Effector memory CD8-positive, alpha-beta T cell (primary cell): ENCODE results near the gene CCDC157.
A peak's percentile ranks its signal among the peaks of the same experiment; 100 is the strongest.

Experiments used
- ATAC-seq: fragments of 150-1000 bp; cut with Tn5 transposase; replicated peaks from 2 replicates; pipeline ENCODE4 v1.10.0; 2021; ENCODE audit warnings: mild to moderate bottlenecking, moderate library complexity
- DNase-seq, 3 experiments: peaks; one replicate each; pipeline ENCODE4 v3.0.0; 2021
- H3K27ac Mint-ChIP-seq, 2 donors: one replicate each; pipeline ENCODE4 v1.8.0; 2022; ENCODE audit warnings: mild to moderate bottlenecking in 2 of 2, mixed read lengths in 2 of 2, moderate library complexity in 2 of 2
- H3K27me3 Mint-ChIP-seq, 2 donors: one replicate each; pipeline ENCODE4 v1.8.0; 2022; ENCODE audit warnings: mixed read lengths in 2 of 2
- H3K36me3 Mint-ChIP-seq: one replicate; pipeline ENCODE4 v1.8.0; 2022; ENCODE audit warnings: mild to moderate bottlenecking, moderate library complexity, mixed read lengths; ENCODE audit not compliant: insufficient read depth
- H3K4me1 Mint-ChIP-seq, 2 donors: one replicate each; pipeline ENCODE4 v1.8.0; 2022; ENCODE audit warnings: low read depth in 2 of 2, mixed read lengths in 2 of 2
- H3K4me3 Mint-ChIP-seq, 2 donors: one replicate each; pipeline ENCODE4 v1.8.0; 2022; ENCODE audit warnings: mild to moderate bottlenecking in 2 of 2, mixed read lengths in 2 of 2, moderate library complexity in 2 of 2
- H3K9me3 Mint-ChIP-seq, 2 donors: one replicate each; pipeline ENCODE4 v1.8.0; 2022; ENCODE audit warnings: mixed read lengths in 2 of 2

CCDC157 gene

DNA sequence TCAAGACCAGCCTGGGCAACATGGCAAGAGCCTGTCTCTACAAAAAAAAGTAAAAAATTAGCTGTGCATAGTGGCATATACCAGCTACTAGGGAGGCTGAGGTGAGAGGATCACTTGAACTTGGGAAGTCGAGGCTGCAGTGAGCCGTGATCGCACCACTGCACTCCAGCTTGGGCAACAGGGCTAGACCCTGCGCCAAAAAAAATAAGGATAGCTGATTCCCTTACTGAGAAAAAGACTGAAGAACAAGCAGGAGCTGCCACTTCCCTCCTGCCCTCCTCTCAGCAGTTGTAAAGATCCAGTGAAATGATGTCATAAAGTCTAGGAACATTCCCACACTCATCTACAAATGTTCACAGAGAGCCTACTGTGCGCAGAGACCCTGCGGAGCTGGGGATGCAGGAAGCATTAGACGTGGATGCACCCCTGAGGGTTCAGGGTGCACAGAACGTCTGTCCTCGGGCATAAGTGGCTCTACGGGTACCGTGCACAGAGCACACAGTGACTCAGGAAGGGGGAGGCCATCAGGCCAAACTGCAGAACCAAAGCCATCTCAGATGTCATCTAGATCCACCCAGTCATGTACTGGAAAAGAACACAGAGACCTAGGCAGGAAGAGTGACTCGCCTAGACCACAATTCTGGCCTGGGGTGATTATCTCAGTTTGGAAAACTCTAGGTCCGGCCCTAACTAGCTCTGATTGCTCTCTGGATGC lies 51.7 kb downstream of the CCDC157 start:
- Mint-ChIP-seq H3K4me3 (no peak overlapping the region), H3K27me3 (no peaks in the 10 kb centered on the region), H3K4me1 (no peaks in the 10 kb centered on the region), H3K27ac (no peak overlapping the region), H3K9me3 (no peaks in the 10 kb centered on the region), H3K36me3 (no peaks in the 10 kb centered on the region)
- DNase-seq (no peak), ATAC-seq (no peak)

DNA sequence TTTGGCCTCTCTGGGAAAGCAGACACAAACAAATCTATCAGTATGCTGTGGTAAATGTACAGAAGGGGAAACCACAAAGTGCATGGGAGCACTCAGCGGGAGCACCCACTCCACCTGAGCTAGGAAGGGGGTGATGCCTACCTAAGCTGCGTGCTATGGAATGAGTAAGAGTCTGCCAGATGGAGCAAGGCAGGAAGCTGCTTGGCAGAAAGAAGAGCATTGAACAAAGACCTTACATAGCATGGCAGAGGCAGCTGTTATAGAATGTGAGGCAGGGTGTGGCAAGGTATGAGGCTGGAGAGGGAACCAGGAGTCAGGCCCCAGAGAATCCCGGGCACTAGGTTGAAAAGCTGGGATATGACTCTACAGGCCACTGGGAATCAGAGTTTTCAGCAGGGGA lies 55.0 kb downstream of the CCDC157 start:
- Mint-ChIP-seq H3K36me3 (peaks cover 3% of the 10 kb centered on the region), H3K27me3 (no peaks in the 10 kb centered on the region), H3K27ac (peak overlapping the region in 1 of 2 donors; percentile 35), H3K4me1 (no peaks in the 10 kb centered on the region), H3K4me3 (no peak overlapping the region), H3K9me3 (no peaks in the 10 kb centered on the region)
- ATAC-seq: no peak
- no peak for DNase-seq

DNA sequence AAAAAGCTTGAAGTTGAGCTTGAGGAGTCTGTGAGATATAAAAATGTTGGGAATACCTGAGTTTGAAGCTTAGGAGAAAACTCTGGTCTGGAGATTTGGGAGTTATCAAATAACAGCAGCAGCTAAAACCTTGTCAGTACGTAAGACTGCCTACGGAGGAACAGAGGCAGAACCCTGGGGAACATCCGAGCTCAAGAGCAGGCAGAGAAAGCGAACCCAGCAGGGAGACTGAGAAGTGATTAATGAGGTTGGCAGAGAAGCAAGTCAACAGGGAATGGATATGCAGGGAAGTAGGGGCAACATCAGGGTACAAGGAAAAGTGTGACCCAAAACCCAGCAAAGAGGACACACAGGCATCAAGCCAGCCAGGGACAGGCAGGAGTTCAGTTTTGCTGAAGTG lies 56.2 kb downstream of the CCDC157 start:
- Mint-ChIP-seq H3K4me1 (no peaks in the 10 kb centered on the region), H3K27ac (no peak overlapping the region), H3K27me3 (no peaks in the 10 kb centered on the region), H3K9me3 (no peaks in the 10 kb centered on the region), H3K36me3 (peaks cover 5% of the 10 kb centered on the region), H3K4me3 (no peak overlapping the region)
- ATAC-seq (no peak), DNase-seq (no peak)

DNA sequence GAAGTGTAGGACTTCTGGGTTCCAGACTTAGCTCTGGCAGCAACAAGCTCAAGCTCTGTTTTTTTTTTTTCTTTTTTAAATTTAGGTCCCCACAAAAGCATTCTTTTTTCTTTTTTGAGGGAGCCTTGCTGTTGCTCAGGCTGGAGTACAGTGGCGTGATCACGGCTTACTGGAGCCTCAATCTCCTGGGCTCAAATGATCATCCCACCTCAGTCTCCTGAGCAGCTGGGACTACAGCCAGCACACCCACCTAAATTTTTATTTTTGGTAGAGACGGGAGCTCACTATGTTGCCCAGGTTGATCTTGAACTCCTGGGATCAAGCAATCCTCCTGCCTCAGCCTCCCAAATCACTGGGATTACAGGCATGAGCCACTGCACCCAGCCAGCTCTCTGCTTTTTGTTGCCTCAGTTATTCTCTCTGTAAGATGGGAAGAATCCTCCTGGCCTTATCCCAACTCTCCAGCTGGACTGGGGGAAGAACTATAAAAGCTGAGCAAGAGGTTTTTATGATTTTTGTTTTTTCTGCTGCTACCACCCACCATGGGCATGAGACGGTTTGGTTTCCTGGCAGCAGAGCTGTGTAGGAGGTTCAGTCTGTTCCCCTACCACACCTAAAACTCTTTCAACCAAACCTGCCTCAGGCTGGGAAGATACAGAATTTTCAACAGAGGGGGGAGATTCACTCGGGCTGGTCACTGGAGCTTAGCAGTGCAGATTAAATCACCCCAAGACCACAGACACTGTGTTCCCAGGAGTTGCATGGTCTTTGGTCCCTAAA lies 57.1 kb downstream of the CCDC157 start:
- peaks cover 8% of the 10 kb centered on the region for H3K36me3 Mint-ChIP-seq
- H3K4me1 Mint-ChIP-seq: no peaks in the 10 kb centered on the region
- no peak overlapping the region for H3K27ac Mint-ChIP-seq
- H3K27me3 Mint-ChIP-seq: no peaks in the 10 kb centered on the region
- H3K9me3 Mint-ChIP-seq: no peaks in the 10 kb centered on the region
- no peak for ATAC-seq
- H3K4me3 Mint-ChIP-seq: no peak overlapping the region
- no peak for DNase-seq

DNA sequence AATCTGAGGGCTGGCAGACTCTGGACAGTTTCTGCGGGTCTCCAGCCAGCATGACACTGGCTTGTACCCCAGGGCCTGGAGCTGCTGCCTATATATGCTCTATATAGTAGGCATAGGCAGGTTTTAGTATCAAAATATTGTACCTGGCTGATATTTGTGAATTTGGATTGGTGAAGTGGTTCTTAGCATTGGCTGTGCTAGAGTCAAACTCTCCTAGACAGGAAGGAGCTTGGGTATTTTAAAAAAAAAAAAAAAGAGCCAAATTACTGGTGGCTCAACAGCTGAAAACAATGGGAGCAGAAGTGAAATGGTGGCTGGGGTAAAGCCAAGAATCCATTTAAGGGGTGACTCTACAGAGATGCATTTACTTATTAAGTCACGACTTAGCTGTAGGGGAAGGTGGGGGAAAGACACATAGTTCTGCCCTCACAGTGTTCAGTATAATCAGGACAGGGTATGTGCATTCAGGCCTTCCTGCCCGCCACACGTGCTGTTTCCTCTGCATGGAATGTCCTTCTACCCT lies 57.8 kb downstream of the CCDC157 start:
- ATAC-seq: no peak

DNA sequence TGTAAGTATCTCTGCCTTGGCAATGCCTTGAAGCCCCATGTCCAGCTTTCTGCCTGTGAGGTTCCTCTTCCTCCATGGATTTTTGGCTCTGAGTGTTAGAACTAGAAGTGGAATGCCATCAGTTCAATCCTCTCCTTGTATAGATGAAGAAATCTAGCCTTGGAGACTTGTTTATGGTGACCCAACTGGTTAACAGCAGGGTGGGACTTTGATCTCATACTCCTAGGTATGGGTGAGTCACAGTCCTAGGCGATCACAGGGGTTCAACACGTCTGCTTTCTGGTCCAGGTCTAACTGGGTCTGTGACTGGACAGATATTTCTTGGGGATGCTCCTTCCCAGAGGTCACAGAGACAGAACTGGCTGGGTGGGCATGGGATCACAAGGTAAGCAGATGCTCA lies 59.6 kb downstream of the CCDC157 start:
- Mint-ChIP-seq H3K27me3 (no peaks in the 10 kb centered on the region), H3K4me3 (no peak overlapping the region), H3K4me1 (no peaks in the 10 kb centered on the region), H3K27ac (no peak overlapping the region), H3K9me3 (no peaks in the 10 kb centered on the region), H3K36me3 (peaks cover 12% of the 10 kb centered on the region)
- DNase-seq (no peak), ATAC-seq (no peak)

More for the DNA sequence above, 57.8 kb downstream of the CCDC157 start:
- Mint-ChIP-seq H3K27me3 (no peaks in the 10 kb centered on the region), H3K36me3 (peaks cover 8% of the 10 kb centered on the region), H3K9me3 (no peaks in the 10 kb centered on the region), H3K4me1 (no peaks in the 10 kb centered on the region), H3K4me3 (no peak overlapping the region), H3K27ac (peak overlapping the region in 1 of 2 donors; percentile 49)
- no peak for DNase-seq

DNA sequence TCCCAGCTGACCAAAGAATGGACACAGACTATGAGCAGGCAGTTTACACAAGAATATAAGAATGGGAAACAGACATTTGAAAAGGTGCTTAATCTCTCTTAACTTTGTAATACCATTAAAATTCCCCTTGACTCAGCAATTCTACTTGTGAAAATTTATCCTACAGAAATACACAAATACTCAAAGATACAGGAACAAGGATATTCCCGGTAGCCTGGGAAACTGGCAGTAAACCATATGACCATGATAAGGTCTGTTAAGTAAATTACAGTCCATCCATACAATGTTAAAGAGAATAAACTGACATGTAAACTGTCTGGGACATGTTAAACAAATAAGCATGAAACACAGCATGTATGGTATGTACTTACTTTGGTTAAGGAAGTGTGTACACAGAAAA lies 60.0 kb downstream of the CCDC157 start:
- ATAC-seq (no peak), DNase-seq (no peak)
- Mint-ChIP-seq H3K36me3 (peaks cover 12% of the 10 kb centered on the region), H3K4me1 (peaks cover 2 to 3% of the 10 kb centered on the region in 2 donors), H3K4me3 (no peak overlapping the region), H3K9me3 (no peaks in the 10 kb centered on the region), H3K27me3 (no peaks in the 10 kb centered on the region), H3K27ac (no peak overlapping the region)

DNA sequence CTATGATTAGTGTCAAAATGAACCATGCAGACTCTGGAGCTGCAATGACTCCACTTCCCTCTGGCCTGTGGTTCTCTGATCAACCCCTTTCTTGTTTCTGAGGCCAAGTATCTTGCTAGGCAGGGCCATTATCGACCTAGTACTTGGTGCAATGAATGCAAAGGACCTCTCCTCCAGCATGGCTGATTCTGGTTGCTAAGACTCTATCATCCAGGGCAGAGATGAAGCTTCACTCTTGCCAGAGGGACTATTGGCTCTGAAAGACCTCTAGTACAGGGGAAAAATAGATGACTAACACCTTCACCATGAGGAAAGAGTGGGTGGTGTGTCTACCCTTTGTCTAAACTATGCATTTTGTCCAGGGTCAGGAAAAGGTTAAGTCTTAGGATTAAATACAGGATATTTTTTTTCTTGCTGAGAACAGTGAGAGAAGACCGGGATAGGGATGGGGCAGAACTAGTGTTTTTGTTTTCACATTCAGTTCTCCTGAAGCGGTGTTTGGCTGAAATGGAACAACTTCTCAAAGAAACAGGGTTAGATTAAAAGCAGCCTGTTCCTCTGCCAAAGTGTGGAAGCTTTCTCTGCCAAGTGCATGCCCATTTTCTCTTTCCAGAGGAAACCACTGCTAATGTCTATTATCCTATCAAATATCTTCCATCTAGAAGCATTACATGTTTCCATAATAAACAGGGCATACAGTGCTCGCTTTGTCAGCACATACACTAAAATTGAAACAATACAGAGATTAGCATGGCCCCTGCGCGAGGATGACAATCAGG lies 63.7 kb downstream of the CCDC157 start:
- DNase-seq: no peak
- Mint-ChIP-seq H3K4me3 (no peak overlapping the region), H3K36me3 (peaks cover 25% of the 10 kb centered on the region), H3K27ac (no peak overlapping the region), H3K9me3 (no peaks in the 10 kb centered on the region), H3K4me1 (peaks cover 25 to 31% of the 10 kb centered on the region in 2 donors), H3K27me3 (no peaks in the 10 kb centered on the region)
- ATAC-seq: no peak

DNA sequence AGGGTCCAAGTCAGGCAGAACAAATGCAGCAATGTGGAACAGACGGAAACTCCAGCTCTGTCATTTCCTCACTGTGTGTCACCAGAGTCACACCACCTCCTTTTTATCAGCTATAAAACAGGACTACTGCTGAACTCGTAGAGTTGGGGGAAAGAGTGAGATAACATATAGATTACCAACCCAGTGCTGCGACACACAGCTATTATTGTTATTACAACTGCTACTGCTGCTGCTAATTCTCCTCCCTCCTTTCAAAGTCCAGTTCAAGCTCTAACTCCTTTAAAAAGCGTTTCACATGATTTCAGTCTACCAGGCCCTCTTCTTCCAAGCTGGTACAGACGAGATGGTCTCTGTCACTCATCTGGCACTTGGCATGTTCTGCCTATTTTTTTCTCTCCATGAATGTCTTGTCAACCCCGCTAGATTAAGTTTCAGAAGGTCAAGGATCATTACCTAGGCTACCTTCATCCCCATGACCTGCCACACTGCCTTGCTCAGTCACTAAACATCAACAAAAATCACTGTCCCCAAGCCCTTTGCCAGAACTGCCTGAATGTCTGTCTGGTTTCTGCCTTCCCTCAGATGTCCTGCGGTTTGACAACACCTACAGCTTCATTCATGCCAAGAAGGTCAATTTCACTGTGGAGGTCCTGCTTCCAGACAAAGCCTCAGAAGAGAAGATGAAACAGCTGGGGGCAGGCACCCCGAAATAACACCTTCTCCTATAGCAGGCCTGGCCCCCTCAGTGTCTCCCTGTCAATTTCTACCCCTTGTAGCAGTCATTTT lies 65.1 kb downstream of the CCDC157 start:
- Mint-ChIP-seq H3K4me1 (peaks cover 37 to 43% of the 10 kb centered on the region in 2 donors), H3K36me3 (peaks cover 34% of the 10 kb centered on the region)
- ATAC-seq: no peak

DNA sequence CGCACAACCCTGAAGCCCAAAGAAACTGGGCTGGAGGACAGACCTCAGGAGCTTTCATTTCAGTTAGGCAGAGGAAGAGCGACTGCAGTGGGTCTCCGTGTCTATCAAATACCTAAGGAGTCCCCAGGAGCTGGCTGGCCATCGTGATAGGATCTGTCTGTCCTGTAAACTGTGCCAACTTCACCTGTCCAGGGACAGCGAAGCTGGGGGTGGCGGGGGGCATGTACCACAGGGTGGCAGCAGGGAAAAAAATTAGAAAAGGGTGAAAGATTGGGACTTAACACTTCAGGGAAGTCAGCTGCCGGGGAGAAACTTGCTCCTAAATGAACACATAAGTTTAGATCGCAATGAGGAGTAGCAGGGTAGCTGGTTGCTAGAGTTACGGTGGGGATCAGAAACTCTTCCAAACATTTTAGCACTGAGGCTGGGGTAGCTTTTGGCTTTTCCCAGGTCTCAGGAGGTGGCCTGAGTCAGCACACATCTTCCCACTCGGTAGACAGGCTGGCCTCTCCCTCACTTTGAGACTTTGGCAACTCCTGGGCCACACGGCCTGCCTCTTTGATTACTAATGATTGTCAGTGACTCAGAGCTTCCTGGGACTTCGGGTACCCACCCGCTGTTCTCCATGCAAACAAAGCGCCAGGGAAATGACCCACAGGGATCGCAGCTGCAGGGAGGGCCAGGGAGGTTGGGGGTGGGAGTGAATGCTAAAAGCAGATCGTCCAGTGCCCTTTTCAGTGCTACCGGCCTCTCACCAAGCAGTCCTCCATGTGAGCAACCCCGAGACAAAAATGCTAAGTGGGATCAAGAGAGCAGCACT lies 65.9 kb downstream of the CCDC157 start:
- Mint-ChIP-seq H3K9me3 (no peaks in the 10 kb centered on the region), H3K4me1 (peaks cover 42 to 44% of the 10 kb centered on the region in 2 donors), H3K27ac (peak overlapping the region; percentile 96 to 98), H3K27me3 (no peaks in the 10 kb centered on the region), H3K36me3 (peaks cover 34% of the 10 kb centered on the region), H3K4me3 (peak overlapping the region; percentile 92 to 93)
- no peak for ATAC-seq
- DNase-seq: no peak

More for the DNA sequence above, 65.1 kb downstream of the CCDC157 start:
- DNase-seq: no peak
- Mint-ChIP-seq H3K27ac (peak overlapping the region; percentile 67 to 96), H3K27me3 (no peaks in the 10 kb centered on the region), H3K9me3 (no peaks in the 10 kb centered on the region), H3K4me3 (peak overlapping the region; percentile 92 to 93)

DNA sequence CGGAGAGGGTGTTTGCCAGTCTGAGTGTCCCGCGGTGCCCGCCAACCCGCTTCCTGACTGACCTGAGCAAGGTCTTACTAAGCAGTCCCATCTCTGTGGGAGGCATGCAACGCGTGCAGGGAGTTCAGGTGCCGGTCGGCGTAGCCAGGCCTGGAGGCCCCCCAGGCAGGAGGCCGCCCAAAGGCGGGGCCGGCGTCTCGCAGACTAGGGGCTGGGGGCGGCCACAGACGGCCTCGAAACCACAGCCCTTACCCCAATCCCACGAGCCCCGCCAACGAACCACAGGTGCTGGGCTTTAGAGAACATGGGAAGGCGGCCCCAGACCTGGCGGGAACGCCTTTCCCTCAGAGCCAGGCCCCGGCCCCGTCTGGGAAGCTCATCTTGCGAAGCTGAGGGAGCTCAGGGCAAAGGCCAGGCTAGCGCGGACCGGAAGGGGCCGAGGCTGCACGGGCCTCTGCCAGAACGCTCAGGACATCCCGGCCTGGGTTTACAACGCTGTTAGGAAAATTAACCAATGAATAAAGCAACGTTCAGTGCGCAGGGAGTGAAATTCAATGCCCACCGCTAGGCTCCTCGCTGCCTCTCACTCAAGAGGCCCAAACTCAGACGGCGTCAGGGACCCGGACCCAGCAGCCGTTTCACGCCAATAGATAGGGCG lies 66.6 kb downstream of the CCDC157 start:
- DNase-seq: peak in 1 of 3 experiments; percentile 29
- Mint-ChIP-seq H3K36me3 (peaks cover 30% of the 10 kb centered on the region), H3K27me3 (no peaks in the 10 kb centered on the region), H3K4me3 (peak overlapping the region; percentile 92 to 93), H3K4me1 (peaks cover 42 to 44% of the 10 kb centered on the region in 2 donors), H3K27ac (peak overlapping the region; percentile 96 to 98), H3K9me3 (no peaks in the 10 kb centered on the region)
- no peak for ATAC-seq
